Spinal cord (tissue), 10 donors: ENCODE data around the gene TFPT. TPM values are rescaled to one million over a fixed set of nuclear protein-coding genes. Genes with fewer than 3 reads are reported as not detected.

Experiments used
- DNase-seq, 6 donors: peaks; one replicate each; pipeline versions ENCODE4 v3.0.0 to v3.0.0-alpha.2; 2013 to 2015; ENCODE audit warnings: low spot score in 6 of 6, low read depth in 4 of 6
- H3K27ac ChIP-seq: one replicate; pipeline ENCODE4 v1.5.1; 2013; ENCODE audit warnings: low read depth, low read length, control low read depth
- H3K27me3 ChIP-seq: one replicate; pipeline ENCODE4 v1.6.1; 2013; ENCODE audit warnings: low read length; ENCODE audit not compliant: control insufficient read depth, insufficient read depth
- H3K36me3 ChIP-seq: one replicate; pipeline ENCODE4 v1.6.1; 2013; ENCODE audit warnings: low read length; ENCODE audit not compliant: control insufficient read depth, insufficient read depth
- H3K4me1 ChIP-seq: one replicate; pipeline ENCODE4 v1.6.1; 2013; ENCODE audit warnings: low read length; ENCODE audit not compliant: control insufficient read depth, insufficient read depth
- H3K4me3 ChIP-seq: one replicate; pipeline ENCODE4 v1.5.1; 2013; ENCODE audit warnings: low read depth, low read length, control low read depth
- H3K9me3 ChIP-seq: one replicate; pipeline ENCODE4 v1.6.1; 2013; ENCODE audit warnings: low read length; ENCODE audit not compliant: control insufficient read depth, insufficient read depth
- WGBS: methylation state at CpG from one replicate; pipeline ENCODE4 v1.1.5; 2013; ENCODE audit warnings: missing lambda C conversion rate; ENCODE audit not compliant: insufficient coverage; 5-methylcytosine and 5-hydroxymethylcytosine counted together
- polyA plus RNA-seq, 2 donors: library from polyadenylated mRNA; unstranded; fragments of 120-200 nt; gene quantifications; one replicate each; pipeline ENCODE4 v1.2.1, GENCODE V29; 2013; ENCODE audit not compliant: insufficient read length in 2 of 2
- total RNA-seq, 2 donors: library from RNA; depleted of rRNA in 1 of 2; stranded (reverse); fragments of 120-200 nt in 1 of 2; fragments of >200 nt in 1 of 2; gene quantifications; one replicate each; pipeline versions ENCODE4 v1.2.3 to v1.2.4, GENCODE V29; 2013 to 2014
- donor health status: healthy.

The TFPT gene
- total and polyA plus RNA-seq, 4 donors: 8.4 to 34.5 (median 24.3) TPM

GRCh38 chr19:54125713-54126112, 10.3 kb upstream of the TFPT start:
- no peak overlapping the region for H3K27ac ChIP-seq
- WGBS: 94% methylated on average over 9 of the region's 9 CpGs

GRCh38 chr19:54124393-54124792, 8.9 kb upstream of the TFPT start:
- Histone ChIP-seq H3K36me3 (peaks cover 99% of the 10 kb centered on the region), H3K9me3 (no peaks in the 10 kb centered on the region), H3K4me1 (no peaks in the 10 kb centered on the region), H3K27ac (no peak overlapping the region), H3K27me3 (no peaks in the 10 kb centered on the region), H3K4me3 (no peak overlapping the region)
- WGBS: 94% methylated on average over 19 of the region's 19 CpGs
- DNase-seq: no peak

More at GRCh38 chr19:54125713-54126112, 10.3 kb upstream of the TFPT start:
- DNase-seq: no peak
- no peak overlapping the region for H3K4me3 ChIP-seq
- H3K27me3 ChIP-seq: no peaks in the 10 kb centered on the region
- H3K9me3 ChIP-seq: no peaks in the 10 kb centered on the region
- no peaks in the 10 kb centered on the region for H3K4me1 ChIP-seq
- peaks cover 99% of the 10 kb centered on the region for H3K36me3 ChIP-seq

DNA sequence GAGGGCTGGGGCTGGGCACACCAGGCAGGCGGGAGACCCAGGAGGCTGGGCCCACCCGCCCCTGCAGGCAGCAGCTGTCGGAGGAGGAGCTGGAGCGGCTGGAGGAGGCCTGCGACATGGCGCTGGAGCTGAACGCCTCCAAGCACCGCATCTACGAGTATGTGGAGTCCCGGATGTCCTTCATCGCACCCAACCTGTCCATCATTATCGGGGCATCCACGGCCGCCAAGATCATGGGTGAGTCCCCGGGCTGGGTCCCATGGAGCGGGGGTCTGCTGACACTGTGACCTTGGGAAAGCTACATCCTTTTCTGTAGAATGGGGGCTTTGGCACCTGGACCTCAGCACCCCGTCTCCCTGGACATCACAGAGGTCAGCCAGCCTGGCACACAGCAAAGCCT, 8.2 kb upstream of the TFPT start:
- no peaks in the 10 kb centered on the region for H3K4me1 ChIP-seq
- H3K4me3 ChIP-seq: no peak overlapping the region
- H3K9me3 ChIP-seq: no peaks in the 10 kb centered on the region
- H3K27me3 ChIP-seq: no peaks in the 10 kb centered on the region
- DNase-seq: no peak
- 96% methylated on average over 17 of the region's 17 CpGs for WGBS
- H3K36me3 ChIP-seq: peaks cover 98% of the 10 kb centered on the region
- H3K27ac ChIP-seq: no peak overlapping the region

- no peak for DNase-seq
- Histone ChIP-seq H3K27me3 (no peaks in the 10 kb centered on the region), H3K36me3 (peaks cover 84% of the 10 kb centered on the region), H3K4me3 (no peak overlapping the region), H3K4me1 (peaks cover 7% of the 10 kb centered on the region), H3K9me3 (no peaks in the 10 kb centered on the region), H3K27ac (no peak overlapping the region)
- 98% methylated on average over 8 of the region's 10 CpGs for WGBS
Measured at GRCh38 chr19:54121259-54121658, 5.8 kb upstream of the TFPT start.

- H3K27ac ChIP-seq: peak overlapping the region; percentile 94
- H3K27me3 ChIP-seq: no peaks in the 10 kb centered on the region
- peaks cover 54% of the 10 kb centered on the region for H3K36me3 ChIP-seq
- 27% methylated on average over 28 of the region's 28 CpGs for WGBS
- peak overlapping the region; percentile 89 for H3K4me3 ChIP-seq
- peak in 1 of 6 donors; percentile 15 for DNase-seq
- H3K9me3 ChIP-seq: no peaks in the 10 kb centered on the region
- H3K4me1 ChIP-seq: peaks cover 23% of the 10 kb centered on the region
Measured at GRCh38 chr19:54114340-54115108, 933 bp downstream of the TFPT start.

DNA sequence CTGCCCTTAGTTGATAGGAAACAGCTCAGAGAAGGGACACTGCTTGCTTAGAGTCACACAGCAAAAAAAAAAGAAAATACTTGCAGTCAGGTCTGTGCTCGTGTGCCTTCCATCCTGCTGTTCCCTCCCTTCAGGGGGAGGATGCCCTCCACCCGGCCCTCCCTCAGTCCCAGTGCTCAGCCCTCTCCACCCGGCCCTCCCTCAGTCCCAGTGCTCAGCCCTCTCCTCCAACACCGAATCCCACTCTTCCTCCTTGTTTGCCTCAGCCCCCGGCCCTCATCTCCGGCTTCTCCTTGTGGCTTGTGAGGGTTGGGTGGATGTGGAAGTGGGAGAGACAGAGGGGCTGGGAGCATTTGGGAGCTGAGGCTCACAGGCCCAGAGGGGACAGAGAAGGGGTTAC, 5.8 kb downstream of the TFPT start:
- Histone ChIP-seq H3K4me1 (peaks cover 10% of the 10 kb centered on the region), H3K36me3 (peaks cover 85% of the 10 kb centered on the region), H3K27ac (no peak overlapping the region), H3K27me3 (no peaks in the 10 kb centered on the region), H3K4me3 (no peak overlapping the region), H3K9me3 (no peaks in the 10 kb centered on the region)
- DNase-seq: no peak
- 85% methylated on average over 2 of the region's 6 CpGs for WGBS

GRCh38 chr19:54108496-54108895, 7.0 kb downstream of the TFPT start:
- 85% methylated on average over 2 of the region's 7 CpGs for WGBS
- peaks cover 9% of the 10 kb centered on the region for H3K4me1 ChIP-seq
- H3K27me3 ChIP-seq: no peaks in the 10 kb centered on the region
- H3K4me3 ChIP-seq: no peak overlapping the region
- H3K36me3 ChIP-seq: peaks cover 80% of the 10 kb centered on the region
- H3K9me3 ChIP-seq: no peaks in the 10 kb centered on the region
- no peak overlapping the region for H3K27ac ChIP-seq
- DNase-seq: no peak

DNA sequence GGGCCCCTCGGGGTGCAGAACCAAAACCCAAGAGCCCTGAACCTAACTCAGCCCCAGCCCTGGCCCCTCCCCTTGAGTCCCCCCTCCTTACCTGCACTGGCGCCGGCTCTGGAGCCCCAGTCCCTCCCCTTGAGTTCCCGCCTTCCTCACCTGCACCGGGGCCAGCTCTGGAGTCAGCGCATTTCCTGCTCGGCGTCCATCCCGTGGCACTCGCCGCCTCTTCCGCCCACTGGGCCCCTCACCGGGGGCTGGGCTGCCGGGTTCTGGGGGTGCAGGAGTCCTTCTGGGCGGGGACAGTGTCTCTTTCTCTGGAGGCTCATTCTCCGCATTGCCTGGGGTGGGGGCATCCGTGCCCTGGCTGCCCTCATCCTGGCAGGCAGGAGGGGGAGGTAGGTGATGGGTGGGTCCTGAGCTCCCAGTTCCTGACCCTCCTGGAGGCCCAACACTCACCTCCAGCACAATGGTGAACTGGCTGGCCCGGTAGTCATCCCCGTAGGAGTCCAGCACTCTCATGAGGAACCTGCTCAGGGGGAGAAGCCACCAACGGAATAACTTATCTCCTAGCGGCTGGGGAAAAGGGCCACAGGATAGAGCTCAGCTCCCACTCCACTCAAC, 7.5 kb downstream of the TFPT start:
- Histone ChIP-seq H3K9me3 (no peaks in the 10 kb centered on the region), H3K36me3 (peaks cover 80% of the 10 kb centered on the region), H3K27ac (no peak overlapping the region), H3K27me3 (no peaks in the 10 kb centered on the region), H3K4me3 (no peak overlapping the region), H3K4me1 (peaks cover 12% of the 10 kb centered on the region)
- no peak for DNase-seq
- WGBS: 86% methylated on average over 18 of the region's 21 CpGs

GRCh38 chr19:54106716-54107115, 8.7 kb downstream of the TFPT start:
- H3K27me3 ChIP-seq: no peaks in the 10 kb centered on the region
- peaks cover 72% of the 10 kb centered on the region for H3K36me3 ChIP-seq
- no peaks in the 10 kb centered on the region for H3K9me3 ChIP-seq
- 90% methylated on average over 11 of the region's 15 CpGs for WGBS
- no peak for DNase-seq
- no peak overlapping the region for H3K4me3 ChIP-seq
- peaks cover 18% of the 10 kb centered on the region for H3K4me1 ChIP-seq
- H3K27ac ChIP-seq: no peak overlapping the region

DNA sequence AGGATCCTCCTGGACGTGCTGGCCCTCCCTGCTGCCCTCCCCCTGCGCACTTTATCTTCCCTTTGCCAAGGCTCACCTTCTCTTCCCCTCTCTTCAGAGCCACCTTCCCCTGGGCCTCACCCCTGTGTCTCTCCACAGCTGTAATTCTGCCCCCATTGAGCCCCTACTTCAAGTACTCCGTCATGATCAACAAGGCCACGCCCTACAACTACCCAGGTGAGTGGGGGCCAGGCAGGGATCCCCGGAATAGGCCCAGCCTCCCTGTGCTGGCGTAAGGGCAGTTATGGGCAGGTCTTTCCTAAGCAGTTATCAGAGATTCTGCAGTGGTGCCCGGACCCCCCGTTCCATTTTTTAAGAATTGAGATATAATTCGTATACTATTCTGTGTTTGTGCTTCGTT, 9.7 kb downstream of the TFPT start:
- H3K4me1 ChIP-seq: peaks cover 18% of the 10 kb centered on the region
- peaks cover 65% of the 10 kb centered on the region for H3K36me3 ChIP-seq
- no peak overlapping the region for H3K27ac ChIP-seq
- no peaks in the 10 kb centered on the region for H3K9me3 ChIP-seq
- 93% methylated on average over 10 of the region's 10 CpGs for WGBS
- H3K27me3 ChIP-seq: no peaks in the 10 kb centered on the region
- no peak for DNase-seq
- H3K4me3 ChIP-seq: no peak overlapping the region
